OCI-LY7 (cell line): Measurements from ENCODE around the gene LARGE1.

Experiments
- EZH2phosphoT487 ChIP-seq: fragments of 200-600 bp; sonication (generic); IDR thresholded peaks from 2 replicates; pipeline ENCODE4 v1.6.1; 2018; ENCODE audit warnings: low read depth, borderline replicate concordance, mild to moderate bottlenecking, mixed run types, antibody characterized with exemption, low read length, moderate library complexity, mixed read lengths
- TF ChIP-seq, protein P1 (sequence below): fragments of 200-600 bp; sonication (generic); conservative IDR thresholded peaks from 2 replicates; pipeline ENCODE4 v1.5.1; 2014; ENCODE audit warnings: mild to moderate bottlenecking, antibody characterized with exemption, low read length, moderate library complexity, mixed read lengths

DNA sequence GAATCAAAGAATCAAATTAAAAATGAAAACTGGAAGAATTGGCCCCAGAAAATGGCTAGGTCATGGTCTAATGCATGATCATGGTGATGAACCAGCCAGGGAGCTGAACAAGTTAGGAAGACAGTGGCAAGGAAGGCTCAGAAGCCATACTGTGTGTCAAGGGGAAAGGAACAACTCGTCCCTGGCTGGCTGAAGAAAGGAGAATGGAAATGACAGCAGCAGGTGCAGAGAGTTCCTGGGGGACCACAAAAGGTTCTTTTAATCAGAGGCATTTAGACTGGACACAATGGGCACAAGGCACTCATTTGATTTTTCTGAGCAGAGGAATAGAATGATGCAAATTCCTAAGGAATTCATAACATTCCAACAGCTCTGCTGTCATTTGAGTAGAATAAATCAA lies 209.9 kb downstream of the LARGE1 start:
- TF ChIP-seq, protein P1, sequence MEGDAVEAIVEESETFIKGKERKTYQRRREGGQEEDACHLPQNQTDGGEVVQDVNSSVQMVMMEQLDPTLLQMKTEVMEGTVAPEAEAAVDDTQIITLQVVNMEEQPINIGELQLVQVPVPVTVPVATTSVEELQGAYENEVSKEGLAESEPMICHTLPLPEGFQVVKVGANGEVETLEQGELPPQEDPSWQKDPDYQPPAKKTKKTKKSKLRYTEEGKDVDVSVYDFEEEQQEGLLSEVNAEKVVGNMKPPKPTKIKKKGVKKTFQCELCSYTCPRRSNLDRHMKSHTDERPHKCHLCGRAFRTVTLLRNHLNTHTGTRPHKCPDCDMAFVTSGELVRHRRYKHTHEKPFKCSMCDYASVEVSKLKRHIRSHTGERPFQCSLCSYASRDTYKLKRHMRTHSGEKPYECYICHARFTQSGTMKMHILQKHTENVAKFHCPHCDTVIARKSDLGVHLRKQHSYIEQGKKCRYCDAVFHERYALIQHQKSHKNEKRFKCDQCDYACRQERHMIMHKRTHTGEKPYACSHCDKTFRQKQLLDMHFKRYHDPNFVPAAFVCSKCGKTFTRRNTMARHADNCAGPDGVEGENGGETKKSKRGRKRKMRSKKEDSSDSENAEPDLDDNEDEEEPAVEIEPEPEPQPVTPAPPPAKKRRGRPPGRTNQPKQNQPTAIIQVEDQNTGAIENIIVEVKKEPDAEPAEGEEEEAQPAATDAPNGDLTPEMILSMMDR: no peak
- no peak for TF ChIP-seq EZH2phosphoT487
